HG03378 (cell line): ENCODE measurements around the gene HTR6.
"Not testable (repeated sequence)": the region's sequence is repeated elsewhere in the genome, so short reads cannot be mapped to it uniquely, and the experiment has no call there.

ENCODE experiments used
- ATAC-seq: cut with Tn5 transposase; IDR thresholded peaks from one replicate; pipeline ENCODE4 v1.9.1; 2021; ENCODE audit warnings: mild to moderate bottlenecking, moderate library complexity; ENCODE audit not compliant: unreplicated experiment

HTR6 gene

GRCh38 chr1:19637606-19638005 is 27.1 kb upstream of the HTR6 start:
- ATAC-seq, result no peak

- ATAC-seq, result not testable (repeated sequence)
Measured at GRCh38 chr1:19639228-19639627, 25.4 kb upstream of the HTR6 start.

GRCh38 chr1:19639999-19640362 is 24.7 kb upstream of the HTR6 start:
- ATAC-seq, result no peak

- no peak for ATAC-seq
Measured at GRCh38 chr1:19640363-19641316, 24.0 kb upstream of the HTR6 start.

- ATAC-seq, result no peak
Measured at GRCh38 chr1:19643121-19643520, 21.6 kb upstream of the HTR6 start.

GRCh38 chr1:19643602-19644394 is 20.9 kb upstream of the HTR6 start, which contains the start of gene NBL1:
TSS of gene NBL1 (plus strand) at chr1:19644311. CDS start at chr1:19655031, 10,720 bp downstream.
- no peak for ATAC-seq

- ATAC-seq, result no peak
Measured at GRCh38 chr1:19644395-19644680, 20.3 kb upstream of the HTR6 start.

- no peak for ATAC-seq
Measured at GRCh38 chr1:19644681-19645410, 19.8 kb upstream of the HTR6 start.

- ATAC-seq, result no peak
Measured at GRCh38 chr1:19645411-19646251, 19.0 kb upstream of the HTR6 start.

- no peak for ATAC-seq
Measured at GRCh38 chr1:19646377-19647319, 18.0 kb upstream of the HTR6 start.

- ATAC-seq, result no peak
Measured at GRCh38 chr1:19647643-19648042, 17.0 kb upstream of the HTR6 start.

- ATAC-seq, result no peak
Measured at GRCh38 chr1:19648239-19648638, 16.4 kb upstream of the HTR6 start.

- ATAC-seq, result no peak
Measured at GRCh38 chr1:19648689-19649088, 16.0 kb upstream of the HTR6 start.

GRCh38 chr1:19650416-19651140 is 14.1 kb upstream of the HTR6 start:
- no peak for ATAC-seq

- no peak for ATAC-seq
Measured at GRCh38 chr1:19651141-19651737, 13.4 kb upstream of the HTR6 start.

- no peak for ATAC-seq
Measured at GRCh38 chr1:19654386-19654785, 10.3 kb upstream of the HTR6 start.

- ATAC-seq, result no peak
Measured at GRCh38 chr1:19654886-19655717, 9.6 kb upstream of the HTR6 start.

GRCh38 chr1:19655718-19656080 is 9.0 kb upstream of the HTR6 start:
- ATAC-seq, result no peak
